T-cell (primary cell): Measurements from ENCODE around the gene RNASE9. TPM values are rescaled to one million over a fixed set of nuclear protein-coding genes. Genes with fewer than 3 reads are reported as not detected.
"Not testable (repeated sequence)": the region's sequence is repeated elsewhere in the genome, so short reads cannot be mapped to it uniquely, and the experiment has no call there.

Experiments used
- ATAC-seq, 4 experiments: fragments of 200-7000 bp in 3 of 4; fragments of 150-1000 bp in 1 of 4; cut with Tn5 transposase; replicated peaks in 1 of 4; 1 replicate in 3 of 4; 2 replicates in 1 of 4; pipeline ENCODE4 v1.10.0; 2021; ENCODE audit warnings: moderate library complexity in 3 of 4, mild to moderate bottlenecking in 2 of 4, moderate number of reproducible peaks in 1 of 4
- CTCF ChIA-PET, 2 donors: fragments of 300-600 bp; sonication (Branson Sonifier 250); formaldehyde crosslinking; loops; one replicate each; lab custom pipeline; 2022; ENCODE audit warnings: antibody characterized with exemption in 2 of 2; lab: Charles Lee
- POLR2A ChIA-PET, 2 donors: fragments of 300-600 bp; sonication (Branson Sonifier 250); formaldehyde crosslinking; loops; one replicate each; lab custom pipeline; 2022; ENCODE audit warnings: antibody characterized with exemption in 2 of 2; lab: Charles Lee
- DNase-seq, 35 experiments: peaks; one replicate each; pipeline versions ENCODE4 v3.0.0 to v3.0.0-alpha.2; 2013 to 2023
- H3K27ac ChIP-seq: one replicate; pipeline ENCODE4 v1.5.1; 2013; ENCODE audit warnings: low read length
- H3K27me3 ChIP-seq, 2 experiments: replicated peaks in 1 of 2; 1 replicate in 1 of 2; 2 replicates in 1 of 2; pipeline versions ENCODE4 v1.6.1 to v1.7.0; 2013; ENCODE audit warnings: low read length in 1 of 2, mixed read lengths in 1 of 2; ENCODE audit not compliant: control insufficient read depth in 2 of 2, insufficient read depth in 2 of 2; ENCODE audit errors: extremely low read depth in 1 of 2
- H3K36me3 ChIP-seq, 2 donors: 1 replicate in 1 of 2; 2 replicates in 1 of 2; pipeline versions ENCODE4 v1.6.1 to v1.7.0; 2013; ENCODE audit warnings: low read length in 1 of 2; ENCODE audit not compliant: control insufficient read depth in 2 of 2, insufficient read depth in 1 of 2; ENCODE audit errors: extremely low read depth in 1 of 2
- H3K4me1 ChIP-seq, 2 experiments: 1 replicate in 1 of 2; 2 replicates in 1 of 2; pipeline versions ENCODE4 v1.6.1 to v1.7.0; 2013; ENCODE audit warnings: low read length in 2 of 2, mixed read lengths in 1 of 2; ENCODE audit not compliant: insufficient read depth in 2 of 2, control insufficient read depth in 1 of 2; ENCODE audit errors: extremely low read depth in 1 of 2
- H3K4me3 ChIP-seq, 2 donors: 1 replicate in 1 of 2; 2 replicates in 1 of 2; pipeline versions ENCODE4 v1.5.1 to v1.7.0; 2013; ENCODE audit warnings: mild to moderate bottlenecking in 2 of 2, low read length in 1 of 2, moderate library complexity in 1 of 2; ENCODE audit not compliant: control insufficient read depth in 1 of 2; ENCODE audit errors: extremely low read depth in 1 of 2
- H3K9me3 ChIP-seq: 2 replicates; pipeline ENCODE4 v1.7.0; 2013
- H3K27ac Mint-ChIP-seq, 2 donors: one replicate each; pipeline ENCODE4 v1.8.0; 2020 to 2021; ENCODE audit warnings: mild to moderate bottlenecking in 2 of 2, mixed read lengths in 2 of 2
- H3K27me3 Mint-ChIP-seq, 2 donors: one replicate each; pipeline ENCODE4 v1.8.0; 2021 to 2022; ENCODE audit warnings: mixed read lengths in 2 of 2
- H3K36me3 Mint-ChIP-seq: one replicate; pipeline ENCODE4 v1.8.0; 2021; ENCODE audit warnings: mixed read lengths
- H3K4me1 Mint-ChIP-seq, 3 donors: one replicate each; pipeline ENCODE4 v1.8.0; 2020 to 2022; ENCODE audit warnings: mixed read lengths in 3 of 3, mild to moderate bottlenecking in 1 of 3
- H3K4me3 Mint-ChIP-seq, 3 donors: one replicate each; pipeline ENCODE4 v1.8.0; 2020 to 2022; ENCODE audit warnings: mild to moderate bottlenecking in 3 of 3, mixed read lengths in 3 of 3, moderate library complexity in 3 of 3
- H3K9me3 Mint-ChIP-seq, 3 donors: one replicate each; pipeline ENCODE4 v1.8.0; 2020 to 2022; ENCODE audit warnings: mixed read lengths in 3 of 3
- WGBS: methylation state at CpG from one replicate; pipeline ENCODE4 v1.1.5; 2013; ENCODE audit warnings: missing lambda C conversion rate; ENCODE audit not compliant: insufficient coverage; 5-methylcytosine and 5-hydroxymethylcytosine counted together
- total RNA-seq, 35 experiments: library from RNA in 6 of 35; stranded (reverse) in 6 of 35; fragments of 120-200 nt in 1 of 35; gene quantifications; one replicate each; pipeline versions ENCODE4 v1.2.1 to v1.2.4 and lab custom pipeline; 2013 to 2026

RNASE9 gene
- total RNA-seq, 5 donors from 2014 or later (not counting 1 experiment from before 2014, with no cell fraction given): not detected

GRCh38 chr14:20506276-20506675 is 54.6 kb downstream of the RNASE9 start:
- H3K9me3 Mint-ChIP-seq, H3K27ac ChIP-seq, H3K4me1 ChIP-seq, H3K4me1 Mint-ChIP-seq, H3K27me3 Mint-ChIP-seq, H3K36me3 ChIP-seq, CTCF ChIA-PET, DNase-seq, H3K27me3 ChIP-seq, ATAC-seq, H3K4me3 Mint-ChIP-seq, POLR2A ChIA-PET, H3K27ac Mint-ChIP-seq, H3K36me3 Mint-ChIP-seq, H3K4me3 ChIP-seq, H3K9me3 ChIP-seq: not testable (repeated sequence)
- WGBS: no CpG with 5 or more reads among the region's 30 CpGs

Other genes starting within 250 kb of the RNASE9 start
- gene CCNB1IP1, start 227.8 kb downstream of the RNASE9 start, total RNA-seq: 10 to 100 TPM; 20.6 to 25.5 (median 23.0) TPM
- gene PARP2, start 217.4 kb downstream of the RNASE9 start, total RNA-seq: 10 to 100 TPM; 14.6 to 21.8 (median 15.8) TPM
- 10 to 100 TPM; 38.5 to 71.5 (median 65.5) TPM for gene TEP1, start 147.5 kb downstream of the RNASE9 start, total RNA-seq
- gene KLHL33, start 124.9 kb downstream of the RNASE9 start, total RNA-seq: under 1 TPM; 0.07 to 0.65 (median 0.22) TPM
- gene OSGEP, start 106.2 kb downstream of the RNASE9 start, total RNA-seq: 10 to 100 TPM; 56.4 to 80.2 (median 61.5) TPM
- gene APEX1, start 105.8 kb downstream of the RNASE9 start, total RNA-seq: 100 to 1,000 TPM in 4 of 5 donors, 10 to 100 TPM in 1; 92.9 to 142 (median 120) TPM
- gene PIP4P1, start 99.6 kb downstream of the RNASE9 start, total RNA-seq: 10 to 100 TPM; 54.2 to 72.8 (median 57.5) TPM
- gene PNP, start 91.6 kb downstream of the RNASE9 start, total RNA-seq: 10 to 100 TPM; 47.7 to 86.2 (median 77.9) TPM
- gene RNASE10, start 55.5 kb downstream of the RNASE9 start, total RNA-seq: 1 to 10 TPM in 2 of 5 donors, under 1 TPM in 3; 0.36 to 1.2 (median 0.66) TPM
- not detected for gene RNASE11, start 27.0 kb upstream of the RNASE9 start, total RNA-seq
- not detected for gene RNASE12, start 30.3 kb upstream of the RNASE9 start, total RNA-seq
- not detected for gene OR6S1, start 80.6 kb upstream of the RNASE9 start, total RNA-seq
- under 1 TPM in 4 of 5 donors, not detected in 1; 0.46 to 0.86 (median 0.56) TPM for gene RNASE4, start 123.5 kb upstream of the RNASE9 start, total RNA-seq
- 1 to 10 TPM in 1 of 5 donors, under 1 TPM in 2, not detected in 2; 0.85 to 1.4 (median 0.99) TPM for gene ANG, start 127.7 kb upstream of the RNASE9 start, total RNA-seq
- not detected for gene EDDM3A, start 184.8 kb upstream of the RNASE9 start, total RNA-seq
- gene EDDM3B, start 207.4 kb upstream of the RNASE9 start, total RNA-seq: not detected
- 1 to 10 TPM in 4 of 5 donors, under 1 TPM in 1; 0.91 to 2.1 (median 1.3) TPM for gene RNASE6, start 220.2 kb upstream of the RNASE9 start, total RNA-seq
- 1 to 10 TPM in 3 of 5 donors, not detected in 2; 1.5 to 2.3 (median 2.0) TPM for gene RNASE1, start 241.8 kb upstream of the RNASE9 start, total RNA-seq